Measurements from ENCODE around the gene NIN.
"Not testable (repeated sequence)": the region's sequence is repeated elsewhere in the genome, so short reads cannot be mapped to it uniquely, and the experiment has no call there.

The NIN gene

GRCh38 chr14:50816395-50817047 lies 14.4 kb downstream of the NIN start:
- no peak for DNase-seq

GRCh38 chr14:50815526-50815925 lies 15.4 kb downstream of the NIN start:
- not testable (repeated sequence) for DNase-seq

GRCh38 chr14:50815058-50815457 lies 15.9 kb downstream of the NIN start:
- not testable (repeated sequence) for DNase-seq

DNA sequence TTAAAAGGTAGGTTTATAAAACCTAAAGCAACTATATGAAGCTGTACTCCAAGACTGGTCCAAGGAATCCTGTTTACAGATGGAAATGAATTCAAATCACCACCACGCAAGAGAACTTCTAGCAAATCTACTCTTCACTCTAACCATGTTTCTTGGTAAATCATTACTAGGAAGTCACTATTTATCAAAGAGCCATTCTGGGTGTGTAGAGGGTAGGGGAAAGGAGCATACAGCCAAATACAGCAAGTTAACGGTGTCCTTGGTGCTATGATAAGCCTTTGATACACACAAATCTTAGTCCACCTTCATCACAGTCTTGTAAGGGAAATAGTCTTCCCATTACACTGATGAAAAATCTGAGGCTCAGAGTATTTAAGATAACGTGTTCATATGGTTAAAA lies 16.8 kb downstream of the NIN start:
- DNase-seq = no peak

DNA sequence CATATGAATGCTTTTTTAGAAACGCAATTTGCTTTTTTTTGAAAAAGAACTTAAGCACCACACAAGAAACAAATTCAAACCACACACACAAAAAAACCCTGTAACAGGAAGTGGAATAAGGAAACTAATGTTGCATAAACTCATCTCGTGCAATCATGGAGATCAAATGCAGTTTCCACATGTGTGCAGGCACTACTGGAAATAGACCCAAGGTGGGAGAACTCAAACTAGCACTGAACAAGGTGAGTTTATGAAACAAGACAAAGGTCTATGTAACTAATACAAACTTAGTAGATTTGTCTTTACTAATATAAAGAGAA lies 17.5 kb downstream of the NIN start:
- no peak for DNase-seq

DNA sequence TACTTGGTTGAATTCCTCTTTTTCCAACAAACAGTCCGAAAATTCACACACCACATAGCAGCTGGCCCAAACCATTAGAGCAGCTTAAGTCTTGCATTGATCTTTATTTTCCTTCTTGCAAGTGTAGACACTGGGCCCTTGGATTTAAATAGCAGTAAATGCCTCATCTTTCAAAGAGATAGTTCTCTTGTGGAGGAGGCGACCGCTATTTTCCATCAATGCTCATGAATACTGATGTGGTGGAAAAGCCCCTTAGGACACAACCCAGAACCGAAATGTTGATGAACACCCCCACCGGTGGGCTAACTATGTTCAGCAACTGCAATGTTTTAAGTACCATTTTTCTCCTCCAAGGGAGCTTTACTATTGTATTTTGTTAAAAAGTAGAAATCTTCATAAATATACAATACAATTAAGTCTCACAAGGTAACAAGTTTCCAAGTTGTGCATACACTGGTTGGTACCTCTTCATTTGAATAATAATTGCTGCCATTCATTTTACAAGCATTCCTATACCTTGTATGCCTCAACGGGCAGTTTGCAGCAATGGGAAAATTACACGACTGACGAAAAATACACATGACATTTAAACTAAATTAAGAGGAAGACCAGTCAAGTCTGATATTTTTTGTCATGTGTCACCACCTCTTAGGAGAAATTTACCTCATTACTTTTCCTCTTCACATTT lies 18.0 kb downstream of the NIN start:
- no peak for DNase-seq

- DNase-seq = no peak
Observed at GRCh38 chr14:50812180-50812579, 18.8 kb downstream of the NIN start.

- DNase-seq = no peak
Observed at GRCh38 chr14:50808053-50808452, 22.9 kb downstream of the NIN start.

- DNase-seq = no peak
Observed at GRCh38 chr14:50806241-50806933, 24.6 kb downstream of the NIN start.

DNA sequence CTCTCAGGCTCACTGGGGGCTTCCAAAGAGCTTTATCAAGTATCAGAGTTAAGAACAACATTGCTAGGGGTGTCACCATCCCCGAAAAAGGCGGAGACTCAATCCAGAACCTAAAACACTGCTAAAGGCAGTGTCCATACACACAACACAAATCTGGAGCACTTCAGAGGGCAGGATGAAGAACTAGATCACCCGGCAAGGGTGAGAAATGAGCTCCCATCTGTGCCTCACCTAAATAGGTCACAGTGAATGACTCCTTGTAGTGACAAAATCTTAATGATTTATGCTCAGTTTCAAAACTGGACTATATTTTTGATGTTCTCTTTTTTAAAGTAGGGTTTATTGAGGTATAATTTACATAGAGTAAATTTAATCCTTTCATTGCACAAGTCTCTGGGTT lies 25.6 kb downstream of the NIN start:
- no peak for DNase-seq

DNA sequence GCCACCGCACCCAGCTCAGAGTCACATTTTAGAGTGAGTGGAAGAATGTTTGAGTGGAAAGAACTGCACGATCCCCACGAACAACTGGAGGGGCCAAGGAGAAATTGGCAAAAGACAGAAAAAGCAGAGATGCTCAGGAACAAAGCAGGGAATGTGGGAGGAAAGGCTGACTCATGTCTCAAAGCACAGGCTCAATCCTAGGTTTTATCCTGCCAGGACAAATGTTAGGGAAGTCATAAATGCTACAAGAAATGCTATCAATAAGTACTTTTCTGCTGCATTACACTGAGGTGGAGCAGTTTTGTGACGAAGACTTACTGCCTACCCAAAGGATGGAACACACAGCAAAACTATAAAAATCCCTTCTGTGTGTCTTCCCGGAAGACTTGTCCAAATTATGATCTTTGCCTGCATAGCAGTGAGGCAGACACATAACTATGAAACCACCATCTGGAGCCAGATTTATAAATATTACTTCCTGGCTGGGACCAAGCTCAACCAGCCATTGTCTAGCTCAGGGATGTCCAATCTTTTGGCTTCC lies 26.7 kb downstream of the NIN start:
- DNase-seq = no peak

DNA sequence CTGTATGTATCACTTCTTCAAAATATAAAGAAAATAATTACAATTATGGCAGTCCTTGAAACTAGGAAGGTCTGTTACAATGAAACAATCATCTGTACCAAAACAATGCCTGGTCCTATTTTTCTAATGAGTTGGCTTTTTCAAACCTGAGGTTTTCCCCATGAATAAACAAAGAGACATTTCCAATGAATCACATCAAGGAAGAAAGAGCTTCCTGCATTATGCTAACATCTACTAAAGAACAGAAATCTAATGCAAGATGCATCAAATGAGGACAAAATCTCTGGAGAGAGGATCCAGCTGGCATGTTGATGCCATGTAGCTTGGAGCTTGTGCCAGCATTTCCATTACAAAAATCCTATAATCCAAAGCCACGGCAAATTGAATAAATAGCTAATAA lies 29.3 kb downstream of the NIN start:
- no peak for DNase-seq

- no peak for DNase-seq
Observed at GRCh38 chr14:50800032-50800431, 30.9 kb downstream of the NIN start.

- DNase-seq = no peak
Observed at GRCh38 chr14:50798048-50798421, 32.9 kb downstream of the NIN start.

DNA sequence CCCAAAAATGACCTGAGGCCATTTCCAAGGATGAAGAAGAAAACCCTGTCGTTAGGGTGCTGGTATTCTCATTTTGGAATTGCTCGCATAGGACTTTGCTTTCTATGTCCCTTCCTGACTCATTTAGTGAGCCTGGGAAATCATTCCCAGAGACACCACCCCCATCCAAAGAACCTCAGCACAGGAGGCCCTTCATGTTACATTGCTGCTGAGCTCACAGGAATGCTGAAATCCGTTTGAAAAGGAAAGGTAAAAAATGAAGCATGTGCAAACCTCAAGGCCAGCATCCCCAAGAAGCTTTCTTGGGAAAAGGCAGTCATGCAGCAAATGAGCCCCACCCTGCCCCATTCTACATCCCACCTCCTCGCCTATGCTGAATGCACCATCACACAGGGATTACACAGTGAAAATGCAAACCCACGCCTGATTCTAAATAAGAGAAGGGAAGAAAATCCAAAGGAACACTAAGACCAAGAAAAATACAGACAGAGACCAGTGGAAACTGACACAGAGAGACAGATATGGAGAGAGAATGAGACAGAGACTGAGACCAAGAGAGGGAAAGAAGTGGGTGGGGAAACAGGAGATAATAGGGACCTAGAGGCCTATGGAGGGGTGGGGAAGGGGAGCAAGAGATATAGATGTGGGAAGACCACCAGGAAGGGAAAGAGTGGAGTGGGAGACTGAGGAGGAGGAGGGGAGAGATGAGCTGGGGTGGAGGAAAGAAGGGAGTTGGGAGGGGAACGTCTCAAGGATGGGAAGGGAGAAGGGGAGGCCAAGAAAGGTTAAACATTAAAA lies 33.5 kb downstream of the NIN start:
- no peak for DNase-seq

GRCh38 chr14:50796390-50796789 lies 34.6 kb downstream of the NIN start:
- no peak for DNase-seq

DNA sequence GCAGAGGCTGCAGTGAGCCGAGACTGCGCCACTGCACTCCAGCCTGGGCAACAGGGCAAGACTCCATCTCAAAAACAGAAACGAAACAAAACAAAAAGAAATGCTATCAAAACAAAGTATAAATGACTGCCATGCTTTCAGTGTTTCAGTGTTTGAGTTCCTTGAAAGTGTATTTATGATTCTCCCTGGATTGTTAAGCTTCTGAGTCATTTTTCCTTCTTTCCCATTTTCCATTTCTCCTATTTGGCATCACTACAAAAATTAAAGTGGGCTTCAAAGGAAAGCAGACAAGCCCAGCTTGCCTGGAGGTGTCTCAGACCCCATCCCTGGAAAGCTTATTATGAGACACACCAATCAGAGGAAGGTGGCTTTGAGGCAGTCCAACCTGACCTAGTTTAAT lies 35.1 kb downstream of the NIN start:
- no peak for DNase-seq

DNA sequence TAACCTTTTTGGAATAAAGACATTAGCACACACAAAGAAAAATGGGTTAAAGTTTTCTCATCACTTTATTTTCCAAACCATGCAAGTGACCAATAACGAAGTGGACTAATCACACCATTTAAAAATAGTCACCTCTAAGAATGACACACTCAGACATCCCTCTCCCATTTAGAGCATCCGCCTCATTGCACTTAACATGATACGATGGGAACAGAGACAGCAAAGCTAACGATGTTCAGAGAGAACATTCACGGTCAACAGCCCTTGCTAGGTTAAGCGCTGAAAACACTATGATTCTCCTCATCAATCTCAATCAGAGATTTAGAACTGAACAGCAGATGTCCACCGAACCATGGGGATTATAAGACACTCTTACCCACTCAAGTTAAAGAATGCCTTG lies 35.8 kb downstream of the NIN start:
- DNase-seq = no peak

DNA sequence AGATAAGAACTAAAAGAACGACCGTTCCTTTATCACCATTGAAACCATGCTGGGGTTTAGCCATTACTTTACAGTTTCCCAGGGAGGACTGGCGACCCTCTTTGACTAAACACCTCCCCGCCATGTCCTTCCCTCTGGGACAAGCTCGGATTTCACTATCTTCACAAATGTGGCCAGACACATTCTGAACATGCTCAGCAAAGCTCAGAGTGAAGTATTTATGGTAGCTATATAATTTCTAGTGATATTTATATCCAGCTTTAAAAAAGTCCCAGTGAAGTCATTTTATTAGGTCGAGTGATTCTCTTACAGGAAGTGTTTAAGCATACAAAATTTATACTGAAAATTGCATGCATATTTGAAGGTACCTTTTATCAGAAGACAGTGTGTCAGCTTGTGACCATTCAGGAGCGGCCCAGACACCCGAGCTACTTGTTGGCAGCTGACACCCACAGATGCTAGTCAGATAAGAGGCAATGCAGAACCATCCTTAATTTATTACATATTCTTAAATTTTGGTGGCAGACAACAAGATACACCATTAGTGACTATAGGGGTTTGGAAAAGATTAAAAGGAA lies 36.8 kb downstream of the NIN start:
- no peak for DNase-seq

DNA sequence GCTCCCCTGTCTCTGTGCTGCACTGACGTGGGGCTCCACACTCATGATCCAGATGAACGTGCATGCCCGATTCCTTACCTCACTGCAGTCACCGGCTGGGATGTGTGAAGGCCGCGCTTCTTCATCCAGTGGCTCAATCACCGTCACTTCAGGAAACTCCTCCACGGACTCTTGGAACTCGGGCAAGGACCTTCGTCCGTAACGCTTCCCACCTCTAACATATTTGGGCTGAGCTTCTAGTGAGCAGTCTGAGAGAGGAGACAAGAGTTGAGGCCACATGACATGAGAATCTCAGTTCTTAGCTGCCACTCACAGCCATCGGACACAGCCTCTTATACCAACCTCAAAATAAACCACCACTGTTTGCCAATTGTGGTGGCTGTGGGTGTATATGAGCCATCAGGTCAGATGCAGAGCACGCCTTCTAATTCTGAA lies 38.3 kb downstream of the NIN start:
- DNase-seq = no peak

DNA sequence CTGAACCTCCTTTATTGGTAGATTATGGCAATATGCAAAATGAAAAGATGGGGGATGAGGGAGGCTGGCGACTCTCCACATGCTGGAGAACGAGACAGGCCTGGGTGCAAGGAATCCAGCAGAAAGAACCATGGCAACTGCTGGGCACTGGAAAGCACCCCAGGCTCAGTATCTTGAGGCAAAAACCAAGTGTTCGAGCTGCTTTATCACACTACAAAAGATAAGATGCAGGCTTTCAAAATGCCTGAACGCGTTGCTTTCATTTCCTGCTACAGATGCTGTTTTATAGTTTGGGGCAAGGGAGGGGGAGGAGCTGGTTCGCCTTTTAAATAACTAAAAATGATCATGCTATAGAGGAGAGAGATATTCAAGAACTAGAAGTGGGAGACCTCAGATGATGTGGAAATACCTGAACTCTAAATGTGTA lies 38.9 kb downstream of the NIN start:
- DNase-seq = no peak

GRCh38 chr14:50791201-50791600 lies 39.8 kb downstream of the NIN start:
- DNase-seq = no peak

- DNase-seq = no peak
Observed at GRCh38 chr14:50790589-50790988, 40.4 kb downstream of the NIN start.

Data from right forelimb (tissue), 1 donor.